GM19238 (cell line): Measurements from ENCODE around the gene UNKL.
"Not testable (repeated sequence)": the region's sequence is repeated elsewhere in the genome, so short reads cannot be mapped to it uniquely, and the experiment has no call there.

ENCODE experiments used
- DNase-seq: peaks from one replicate; pipeline ENCODE4 v3.0.0; 2011; ENCODE audit warnings: low spot score; ENCODE audit not compliant: insufficient read length

Gene UNKL

DNA sequence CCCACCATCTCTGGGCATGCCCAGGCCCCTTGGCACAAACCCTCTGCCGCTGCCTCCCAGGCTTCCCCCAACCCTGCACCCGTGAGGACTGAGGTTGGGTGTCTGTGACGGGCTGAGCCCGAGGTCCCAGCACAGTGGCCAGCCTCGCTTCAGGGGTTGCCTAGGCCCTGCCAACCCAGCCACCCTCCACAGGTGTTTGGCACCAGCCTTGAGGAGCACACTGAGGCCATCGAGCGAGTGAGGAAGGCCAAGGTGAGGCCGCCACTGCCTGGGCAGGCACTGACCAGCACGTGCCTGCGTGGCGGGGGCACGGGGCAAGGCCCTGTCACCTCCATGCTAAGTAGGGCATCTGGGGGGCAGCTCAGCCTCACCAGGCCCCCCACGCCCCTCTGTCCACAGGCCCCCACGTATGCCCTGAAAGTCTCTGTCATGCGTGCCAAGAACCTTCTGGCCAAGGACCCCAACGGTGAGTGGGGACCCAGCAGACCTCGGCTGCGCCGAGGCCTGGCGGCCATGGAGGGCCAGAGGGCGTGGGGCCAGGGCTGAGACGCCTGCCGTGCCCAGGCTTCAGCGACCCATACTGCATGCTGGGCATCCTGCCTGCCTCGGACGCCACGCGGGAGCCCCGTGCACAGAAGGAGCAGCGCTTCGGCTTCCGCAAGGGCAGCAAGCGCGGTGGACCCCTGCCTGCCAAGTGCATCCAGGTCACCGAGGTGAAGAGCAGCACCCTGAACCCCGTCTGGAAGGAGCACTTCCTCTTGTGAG is 73.6 kb downstream of the UNKL start:
- no peak for DNase-seq

DNA sequence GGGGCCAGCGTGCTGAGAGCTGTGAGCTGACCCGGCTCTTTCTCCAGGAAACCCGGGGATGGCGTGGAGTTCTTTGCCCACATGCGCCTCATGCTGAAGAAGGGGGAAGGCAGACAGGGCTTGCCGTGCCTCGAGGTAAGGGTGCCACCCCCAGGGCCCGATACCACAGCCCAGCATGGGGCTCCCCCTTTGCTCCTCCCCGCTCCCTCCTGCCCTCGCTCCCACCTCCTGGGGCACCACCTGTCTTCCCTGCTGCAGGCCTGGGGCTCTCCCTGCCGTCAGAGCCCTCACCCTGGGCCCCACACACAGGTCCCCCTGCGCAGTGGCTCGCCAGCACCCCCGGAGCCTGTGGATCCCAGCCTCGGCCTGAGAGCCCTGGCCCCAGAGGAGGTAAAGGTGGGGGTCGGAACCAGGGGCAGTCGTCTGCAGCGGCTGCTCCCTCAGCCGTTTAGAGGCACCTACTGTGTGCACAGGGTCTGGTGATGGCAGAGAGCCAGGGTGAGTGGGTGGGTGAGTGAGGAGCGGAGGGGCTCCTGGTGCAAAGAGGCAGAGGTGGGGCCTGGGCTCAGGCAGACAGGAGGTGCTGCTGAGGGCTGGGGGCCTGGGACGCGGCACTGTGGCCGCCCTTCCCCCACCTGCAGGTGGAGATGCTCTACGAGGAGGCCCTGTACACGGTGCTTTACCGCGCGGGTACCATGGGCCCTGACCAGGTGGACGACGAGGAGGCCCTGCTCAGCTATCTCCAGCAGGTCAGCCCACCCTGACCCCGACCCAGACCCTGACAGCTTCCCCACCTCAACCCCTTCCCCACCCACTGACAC is 75.4 kb downstream of the UNKL start:
- DNase-seq, result no peak

DNA sequence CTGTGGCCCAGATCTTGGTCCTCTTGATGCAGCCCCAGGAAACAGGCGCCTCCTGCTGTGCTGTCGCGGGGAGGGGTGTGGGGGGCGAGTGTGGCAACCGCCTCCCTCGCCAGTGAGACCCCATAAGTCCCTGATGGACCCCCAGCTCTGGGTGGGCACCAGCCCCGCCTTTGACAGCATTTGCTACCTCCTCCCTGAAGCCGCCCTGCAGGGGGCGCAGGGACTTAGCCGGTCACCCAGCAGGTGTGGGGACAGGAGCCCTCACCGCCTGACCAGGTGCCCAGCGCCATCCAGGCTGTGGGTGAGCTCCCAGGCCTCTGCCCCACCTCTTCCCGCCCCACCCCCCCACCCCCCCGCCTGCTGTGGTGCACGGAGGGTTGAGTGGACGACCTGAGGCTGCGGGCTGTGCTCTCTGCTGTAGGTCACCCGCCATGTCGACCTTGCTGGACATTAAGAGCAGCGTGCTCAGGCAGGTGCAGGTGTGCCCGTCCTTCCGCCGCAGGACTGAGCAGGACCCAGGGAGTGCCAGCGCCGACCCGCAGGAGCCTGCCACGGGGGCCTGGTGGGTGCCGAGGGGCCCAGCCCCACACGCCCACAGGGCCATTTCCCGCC is 76.3 kb downstream of the UNKL start:
- DNase-seq, result no peak

DNA sequence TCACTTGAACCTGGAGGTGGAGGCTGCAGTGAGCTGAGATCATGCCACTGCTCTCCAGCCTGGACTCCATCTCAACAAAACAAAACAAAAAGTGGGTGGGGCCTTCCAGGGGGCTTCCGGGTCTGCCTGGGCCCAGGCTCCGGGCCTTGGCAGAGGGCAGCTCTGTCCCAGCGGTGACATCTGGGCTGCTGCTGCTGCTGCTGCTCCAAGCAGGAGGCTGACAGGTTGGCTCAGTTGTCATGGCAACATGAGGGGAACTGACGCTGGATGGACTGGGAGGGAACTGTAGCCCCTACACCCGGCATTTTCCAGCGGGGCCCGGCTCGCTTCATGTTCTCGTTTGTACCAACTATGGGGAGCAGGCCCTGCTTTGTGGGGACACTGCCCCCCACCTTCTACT is 77.0 kb downstream of the UNKL start:
- DNase-seq, result no peak

DNA sequence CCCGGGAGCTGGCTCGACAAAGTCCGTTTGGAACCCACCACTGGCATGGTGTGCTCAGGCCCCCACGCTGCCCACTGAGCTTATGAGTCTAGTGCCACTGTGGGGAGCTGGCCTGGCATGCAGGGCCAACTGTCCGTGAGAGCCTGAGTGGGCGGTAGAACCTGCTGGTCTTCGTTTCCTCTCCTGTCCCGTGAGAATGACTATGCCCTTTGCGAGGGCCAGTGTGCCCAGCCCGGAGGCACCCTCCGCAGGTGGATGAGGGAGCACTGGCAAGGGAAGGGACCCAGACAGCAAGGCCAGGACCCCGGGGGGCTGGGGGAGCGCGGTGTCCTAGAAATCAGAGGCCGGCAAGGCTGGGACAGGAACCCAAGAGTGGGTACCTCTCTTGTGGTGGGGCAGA is 77.9 kb downstream of the UNKL start:
- no peak for DNase-seq

DNA sequence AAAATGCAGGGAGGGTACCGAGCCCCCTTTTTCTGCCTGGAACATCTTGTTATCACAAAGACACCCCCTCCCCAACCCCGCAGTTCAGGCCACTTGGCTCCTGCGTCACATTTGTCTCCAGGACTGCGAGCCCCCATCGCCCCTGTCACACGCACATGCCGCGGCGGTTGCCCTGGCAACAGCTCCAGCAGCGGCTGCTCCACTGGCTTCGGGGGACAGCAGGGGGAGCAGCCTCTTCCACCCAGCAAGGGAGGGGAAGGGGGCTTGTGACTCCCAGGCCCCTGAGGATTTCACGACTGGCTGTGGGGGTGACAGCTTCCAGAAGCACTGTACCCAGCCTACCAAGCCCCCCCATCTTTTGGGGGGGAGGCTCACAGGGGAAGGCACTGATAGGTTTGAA is 78.5 kb downstream of the UNKL start:
- DNase-seq, result no peak

DNA sequence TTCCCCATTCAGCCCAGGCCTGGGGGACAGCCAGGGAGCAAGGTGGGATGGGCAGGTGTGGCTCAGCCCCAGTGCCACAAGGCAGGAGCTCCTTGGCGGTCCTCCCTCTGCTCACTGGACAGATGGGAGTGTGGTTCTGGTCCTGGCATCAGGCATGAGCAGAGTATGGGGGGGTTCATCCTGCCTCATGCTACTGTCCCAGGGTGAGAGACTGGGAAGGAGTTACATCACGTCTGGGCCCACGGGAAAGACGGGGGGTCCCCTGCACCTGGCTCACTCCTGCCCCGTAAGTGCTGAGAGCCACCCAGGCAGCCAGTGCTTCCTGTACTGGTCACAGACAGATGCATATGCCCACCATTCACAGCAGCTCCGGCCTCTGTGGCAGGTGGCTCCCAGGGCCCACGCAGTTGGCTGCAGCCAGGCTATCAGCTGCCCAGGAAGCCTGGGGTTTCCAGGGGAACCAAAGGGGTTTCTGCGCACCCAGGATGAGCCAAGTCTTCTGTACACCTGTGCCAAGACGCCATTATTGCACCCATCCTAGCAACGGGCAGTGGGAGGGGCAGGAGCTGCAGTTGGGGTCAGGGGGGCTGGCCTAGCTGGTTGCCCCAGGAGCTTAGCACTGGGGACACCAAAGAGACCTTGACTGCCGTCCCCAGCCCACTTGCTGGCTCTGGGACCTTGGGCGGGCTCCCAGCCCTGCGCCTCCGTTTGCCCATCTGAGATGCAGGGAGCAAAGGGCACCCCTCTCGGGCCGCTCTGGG is 79.1 kb downstream of the UNKL start:
- DNase-seq, result no peak

DNA sequence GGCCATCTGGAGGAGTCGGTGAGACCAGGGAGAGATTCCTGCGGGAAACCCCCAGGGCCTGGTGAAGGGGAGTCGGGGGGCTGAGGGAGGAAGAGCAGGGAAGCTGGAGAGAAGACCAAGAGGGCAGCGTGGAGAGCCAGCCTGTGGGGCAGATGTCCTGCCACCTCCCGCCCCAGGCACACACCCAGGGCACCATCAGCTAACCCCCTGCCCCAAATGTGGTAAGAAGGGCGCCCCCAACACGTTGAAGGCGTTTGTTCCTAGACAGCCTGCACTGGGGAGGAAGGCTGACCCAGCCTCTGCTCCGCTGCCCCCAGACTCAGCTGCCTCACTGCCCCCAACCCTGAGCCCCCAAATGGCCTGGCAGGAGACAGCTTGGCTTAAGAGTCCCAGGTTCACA is 79.8 kb downstream of the UNKL start:
- no peak for DNase-seq

DNA sequence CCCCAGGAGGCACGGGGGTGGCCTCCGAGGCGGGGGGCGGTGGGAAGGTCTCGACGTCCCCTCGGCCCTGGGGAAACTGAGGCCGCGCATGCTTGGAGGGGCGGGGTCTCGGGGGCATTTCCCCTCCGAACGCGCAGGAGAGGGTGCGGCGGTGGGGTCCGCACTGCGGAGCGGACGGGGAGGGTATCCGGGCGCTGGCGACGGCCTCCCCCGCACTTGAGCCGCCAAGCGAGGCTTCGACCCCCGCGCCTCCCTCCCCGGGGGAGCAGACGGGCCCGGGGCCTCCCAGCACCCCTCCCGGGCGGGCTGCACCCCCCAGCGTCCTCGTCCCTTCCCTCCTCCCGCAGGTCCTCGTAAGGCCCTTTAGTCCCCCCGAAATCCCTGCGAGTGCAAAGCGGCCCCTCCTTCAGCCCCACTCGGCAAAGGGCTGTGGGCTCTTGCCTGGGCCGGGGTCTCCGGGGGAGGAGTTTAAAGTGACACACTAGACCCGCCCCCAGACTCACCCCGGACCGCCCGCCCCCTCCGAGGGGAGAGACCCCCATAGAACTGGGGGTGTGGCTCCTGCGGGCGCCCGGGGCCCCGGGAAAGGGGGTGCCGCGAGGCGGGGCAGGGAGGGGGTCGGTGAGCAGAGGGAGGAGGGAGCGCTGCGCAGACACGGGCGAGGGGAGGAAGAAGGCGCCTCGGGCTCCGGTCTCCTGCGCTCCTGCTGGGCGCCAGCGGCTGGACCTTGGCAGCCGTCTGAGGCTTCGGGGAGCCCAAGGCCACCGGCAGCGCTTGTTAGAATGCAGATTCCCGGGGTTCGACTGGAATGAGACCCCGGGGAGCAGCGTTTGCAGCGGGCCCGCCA is 80.4 kb downstream of the UNKL start:
- no peak for DNase-seq

DNA sequence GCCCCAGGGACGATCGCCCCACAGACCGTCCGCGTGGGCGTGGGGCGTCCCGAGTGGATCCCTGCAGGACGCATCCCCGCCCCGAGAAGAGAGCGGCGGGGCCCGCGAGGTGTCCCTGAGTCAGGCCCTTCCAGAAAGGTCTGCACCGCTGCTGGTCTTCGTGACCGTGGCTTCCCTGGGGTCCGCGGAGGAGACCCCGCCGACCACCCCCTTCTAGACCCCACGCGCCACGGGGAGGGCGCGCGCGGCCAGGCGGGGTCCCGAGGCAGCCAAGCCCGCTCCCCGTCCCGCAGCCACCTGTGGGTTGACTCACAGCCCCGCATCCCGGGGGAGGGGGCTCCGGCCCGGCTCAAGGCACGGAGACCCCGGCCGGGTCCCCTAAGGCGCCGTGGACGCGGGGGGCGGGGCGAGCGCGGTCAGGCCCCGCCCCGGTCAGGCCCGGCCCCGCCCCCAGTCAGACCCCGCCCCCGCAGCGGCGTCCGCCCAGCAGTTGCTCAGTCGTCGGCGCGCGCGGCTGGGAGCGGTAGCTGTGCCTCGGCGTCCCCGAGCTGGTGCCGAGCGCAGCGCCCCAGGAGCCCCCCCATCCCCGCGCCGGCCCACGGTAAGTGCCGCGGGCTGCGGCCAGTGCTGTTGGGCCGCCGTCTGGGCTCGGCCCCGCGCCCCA is 81.2 kb downstream of the UNKL start, which contains the start of gene BAIAP3:
TSS of gene BAIAP3 (plus strand) at position 497 of the 664 bp plus-strand sequence. CDS start 4,905 bp downstream, outside the sequence.
- no peak for DNase-seq

DNA sequence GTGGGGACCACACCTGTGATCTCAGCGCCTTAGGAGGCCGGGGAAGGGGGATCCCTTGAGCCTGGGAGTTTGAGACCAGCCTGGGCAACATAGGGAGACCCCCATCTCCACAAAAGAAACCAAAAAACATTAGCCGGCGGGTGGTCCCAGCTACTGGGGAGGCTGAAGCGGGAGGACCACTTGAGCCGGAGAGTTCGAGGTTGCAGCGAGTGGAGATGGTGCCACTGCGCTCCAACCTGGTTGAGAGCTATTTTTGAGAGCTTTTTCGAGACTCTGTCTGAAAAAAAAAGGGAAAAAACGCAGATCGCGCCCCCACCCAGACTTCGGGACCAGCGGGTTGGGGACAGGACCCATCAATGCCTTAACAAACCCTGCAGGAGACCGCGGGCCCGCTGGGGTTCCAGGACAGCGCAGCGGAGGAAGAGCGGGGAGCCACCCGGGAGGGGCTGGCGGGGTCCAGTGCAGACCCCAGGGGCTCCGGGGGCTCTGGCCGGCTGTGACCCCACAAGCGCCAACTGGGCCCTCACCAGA is 81.8 kb downstream of the UNKL start:
- DNase-seq, result no peak

DNA sequence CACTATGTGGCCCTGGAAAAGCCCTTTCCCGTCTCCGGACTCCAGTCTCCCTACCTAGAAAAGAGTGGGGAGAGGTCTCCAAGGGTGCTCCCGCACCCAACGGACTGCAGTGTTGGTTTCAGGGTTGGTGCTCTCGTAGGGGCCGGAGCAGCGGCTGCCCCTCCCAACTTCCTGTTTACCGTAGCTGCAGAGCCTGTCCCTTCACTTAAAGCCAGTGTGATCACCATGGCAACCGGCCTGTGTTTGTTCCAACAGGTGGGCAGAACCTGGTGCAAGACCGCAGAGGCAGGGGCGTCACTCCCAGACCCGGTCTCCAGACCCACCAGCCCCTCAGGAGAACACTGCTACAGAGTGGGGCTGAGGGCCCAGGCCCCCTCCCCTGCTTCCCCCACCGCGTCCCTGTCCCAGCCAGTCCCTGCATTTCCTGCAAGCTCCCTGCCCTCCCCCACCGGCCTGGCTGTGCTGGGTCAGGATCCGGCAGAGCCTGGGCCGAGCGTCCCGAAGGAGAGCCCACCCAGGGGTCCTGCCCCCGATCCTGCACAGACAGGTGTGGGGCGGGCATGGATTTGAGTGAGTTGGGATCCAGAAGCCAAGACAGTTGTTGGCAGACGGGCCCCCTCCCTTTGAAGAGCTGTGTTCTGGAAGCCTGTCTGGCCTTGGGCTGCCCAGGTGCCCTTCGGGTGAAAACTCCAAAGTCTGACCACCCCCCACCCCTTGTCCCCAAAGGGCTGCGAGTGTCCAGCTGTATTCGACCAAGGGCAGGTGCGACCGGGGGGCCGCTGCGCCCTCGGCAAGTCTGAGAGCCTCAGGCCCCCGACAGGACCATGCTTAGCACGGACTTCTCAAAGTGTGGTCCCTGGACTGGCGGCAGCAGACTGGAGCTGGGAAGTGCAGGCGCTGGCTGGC is 82.5 kb downstream of the UNKL start:
- peak; percentile 90 for DNase-seq

DNA sequence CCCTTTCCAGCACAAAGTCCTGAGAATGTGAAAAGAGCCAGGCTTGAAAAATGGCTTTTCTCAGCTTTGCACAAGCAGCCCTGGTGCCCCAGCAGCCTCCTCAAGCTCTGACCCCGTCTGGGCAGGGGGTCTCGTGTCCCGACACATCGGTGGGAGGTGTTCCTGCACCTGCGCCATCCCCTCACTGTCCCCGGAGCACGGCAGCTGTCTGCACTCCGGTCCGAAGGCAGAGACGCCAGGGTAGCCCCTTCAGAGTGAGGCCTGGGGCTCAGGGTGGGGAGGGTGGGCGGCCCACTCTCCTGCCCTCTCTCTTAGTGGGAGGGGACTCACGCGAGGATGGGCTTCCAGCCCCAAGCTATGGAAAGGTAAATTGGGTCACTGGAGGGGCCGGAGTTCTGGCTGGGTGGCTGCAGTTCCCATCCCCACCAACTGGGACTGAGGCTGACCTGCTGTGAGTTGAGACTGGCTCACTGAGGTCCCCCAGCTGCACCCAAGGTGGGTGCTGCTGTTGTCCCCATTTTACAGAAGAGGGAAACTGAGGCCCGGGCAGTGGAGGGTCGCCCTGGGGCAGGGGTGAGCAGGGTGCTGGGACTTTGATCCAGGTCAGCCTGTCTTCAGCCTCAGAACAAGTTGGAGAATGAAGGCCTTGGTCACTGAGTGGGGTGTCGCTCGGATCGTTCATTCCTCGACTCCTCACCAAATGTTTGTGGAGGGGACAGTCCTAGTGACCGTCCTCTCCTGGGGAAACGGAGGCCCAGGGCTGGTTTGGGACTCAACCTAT is 83.4 kb downstream of the UNKL start:
- DNase-seq, result no peak

DNA sequence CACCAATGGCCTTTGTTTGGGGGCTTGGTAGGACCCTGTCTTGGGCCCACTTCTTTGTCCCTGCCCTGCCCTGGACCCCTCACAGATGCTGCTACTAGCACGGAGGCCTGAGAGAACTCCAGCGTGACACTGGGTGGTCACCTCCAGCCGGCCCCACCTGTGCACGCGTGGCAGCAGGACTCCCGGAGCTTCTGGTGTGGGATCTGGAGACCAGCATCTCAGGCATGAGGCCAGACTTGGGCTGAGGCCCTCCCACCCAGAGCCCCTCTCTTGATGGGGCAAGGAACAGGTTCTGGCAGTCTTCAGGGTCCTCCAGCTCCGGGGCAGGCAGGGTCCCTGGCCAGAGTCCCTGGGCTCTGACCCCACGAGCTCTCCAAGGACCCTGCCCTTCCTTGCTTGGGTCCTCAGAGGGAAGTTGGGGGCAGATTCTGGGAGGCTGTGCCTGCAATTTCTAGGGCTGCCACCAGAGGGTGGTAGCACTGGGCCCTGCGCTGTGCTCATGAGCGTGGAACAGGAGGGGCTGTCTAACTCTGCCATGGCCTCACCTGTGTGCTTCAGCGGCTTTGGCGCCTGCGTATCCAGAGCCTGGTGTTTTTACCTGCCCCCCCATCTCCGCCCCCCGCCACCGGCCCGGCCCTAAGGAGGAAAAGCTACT is 84.1 kb downstream of the UNKL start:
- no peak for DNase-seq

DNA sequence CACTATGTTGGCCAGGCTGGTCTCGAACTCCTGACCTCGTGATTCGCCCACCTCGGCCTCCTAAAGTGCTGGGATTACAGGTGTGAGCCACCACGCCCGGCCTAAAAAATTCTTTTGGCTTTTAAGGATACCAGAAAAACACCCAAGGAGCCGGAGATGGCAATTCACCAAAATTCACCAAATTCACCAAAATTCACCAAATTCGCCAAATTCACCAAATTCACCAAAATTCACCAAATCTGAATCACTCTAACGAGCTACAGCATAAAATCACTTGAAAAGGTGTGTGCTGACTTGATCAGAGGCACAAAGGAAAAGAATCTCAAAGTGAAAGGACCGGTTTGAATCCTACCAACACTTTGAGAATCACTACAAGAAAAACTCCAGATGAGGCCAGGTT is 85.5 kb downstream of the UNKL start:
- not testable (repeated sequence) for DNase-seq

DNA sequence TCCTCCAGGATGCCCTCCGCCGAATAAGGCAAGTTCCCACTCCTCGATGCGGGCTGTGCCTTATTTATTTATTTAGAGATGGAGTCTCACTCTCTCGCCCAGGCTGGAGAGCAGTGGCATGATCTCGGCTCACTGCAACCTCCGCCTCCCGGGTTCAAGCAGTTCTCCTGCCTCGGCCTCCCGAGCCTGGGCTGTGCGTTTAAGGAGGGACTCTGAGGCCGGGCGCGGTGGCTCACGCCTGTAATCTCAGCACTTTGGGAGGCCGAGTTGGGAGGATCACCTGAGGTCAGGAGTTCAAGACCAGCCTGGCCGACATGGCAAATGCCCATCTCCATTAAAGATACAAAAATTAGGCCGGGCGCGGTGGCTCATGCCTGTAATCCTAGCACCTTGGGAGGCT is 86.4 kb downstream of the UNKL start:
- not testable (repeated sequence) for DNase-seq

DNA sequence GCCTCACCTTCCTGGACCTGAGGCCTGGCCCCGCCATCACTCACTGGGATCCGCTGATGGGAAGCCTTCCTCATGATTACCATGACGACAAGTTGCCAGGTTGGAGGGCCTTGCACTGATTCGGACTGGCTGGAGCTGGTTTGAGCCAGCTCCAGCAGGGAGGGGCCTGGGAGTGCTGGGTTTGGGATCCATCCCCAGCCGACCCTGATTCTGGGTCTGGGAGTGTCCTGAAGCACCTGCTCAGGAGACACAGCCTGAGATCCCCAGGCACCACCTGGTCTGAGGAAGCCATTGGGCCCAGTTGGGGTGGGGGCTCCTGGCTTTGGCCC is 86.9 kb downstream of the UNKL start:
- DNase-seq, result no peak
